Pancreas (tissue), 10 donors: ENCODE data around the gene RNF220. TPM values are rescaled to one million over a fixed set of nuclear protein-coding genes. Genes with fewer than 3 reads are reported as not detected.
A peak's percentile ranks its signal among the peaks of the same experiment; 100 is the strongest.

Source experiments
- ATAC-seq, 4 donors: fragments of 200-7000 bp; cut with Tn5 transposase; one replicate each; pipeline versions ENCODE4 v1.8.0 to v1.9.1; 2020; ENCODE audit warnings: mild to moderate bottlenecking in 4 of 4, moderate library complexity in 4 of 4
- DNase-seq, 6 donors: peaks; one replicate each; pipeline ENCODE4 v3.0.0-alpha.2; 2020
- FAIRE-seq: peaks from 2 replicates; lab custom pipeline; 2012; peaks lifted over from hg19 to GRCh38; lab: Jason Lieb, UNC
- H3K27ac ChIP-seq, 4 donors: fragments of 200-600 bp; sonication (generic); 1 replicate in 3 of 4; 2 replicates in 1 of 4; pipeline versions ENCODE4 v1.5.0 to v1.8.0; 2020
- H3K27me3 ChIP-seq, 4 donors: fragments of 200-600 bp; one replicate each; pipeline ENCODE4 v1.8.0; 2021
- H3K36me3 ChIP-seq, 3 donors: fragments of 200-600 bp; sonication (generic) in 1 of 3; one replicate each; pipeline versions ENCODE4 v1.5.0 to v1.8.0; 2020 to 2021
- H3K4me1 ChIP-seq, 3 donors: fragments of 200-600 bp; one replicate each; pipeline ENCODE4 v1.8.0; 2021
- H3K4me3 ChIP-seq, 4 donors: fragments of 200-600 bp; sonication (generic) in 2 of 4; one replicate each; pipeline versions ENCODE4 v1.5.0 to v1.8.0; 2020 to 2021
- H3K9me3 ChIP-seq, 4 donors: fragments of 200-600 bp; one replicate each; pipeline ENCODE4 v1.8.0; 2021
- CTCF ChIP-seq, 4 donors: fragments of 200-600 bp; sonication (generic) in 3 of 4; IDR thresholded peaks; one replicate each; pipeline versions ENCODE4 v1.5.0 to v1.8.0; 2021; ENCODE audit warnings: antibody characterized with exemption in 4 of 4
- WGBS, 2 donors: extraction: QIAGEN DNeasy Blood & Tissue Kit; methylation state at CpG; one replicate each; pipeline ENCODE4 v1.1.7; 2013; 5-methylcytosine and 5-hydroxymethylcytosine counted together
- intact Hi-C, 3 donors: fragments of 100-400 bp; cut with DNase I; formaldehyde crosslinking; loops; one replicate each; pipeline versions ENCODE4 v1.11.1 to v1.14.2; 2022
- polyA plus RNA-seq, 2 donors: library from polyadenylated mRNA; stranded (reverse); fragments of 200-250 nt; gene quantifications; one replicate each; pipeline ENCODE4 v1.2.3, GENCODE V29; 2013
- total RNA-seq, 6 donors: library from RNA; stranded (reverse); fragmentation: NEBNext Ultra II Directional in 4 of 6; extraction: Animal tissue kit (Norgen Biotek cat#: 25700) in 4 of 6; gene quantifications; one replicate each; pipeline versions ENCODE4 v1.2.1 to v1.2.4, GENCODE V29; 2021 to 2023
- donor health status: healthy with polysubstance abuse.
- donor health status: DM: no; HTN: no; CAD: no; lungs with moderate emphysema.
- donor health status: DM: no; HTN: no; CAD: no.
- donor health status: control.
- donor health status: control.
- donor health status: Bipolar disorder and iron deficiency.
- donor health status: DM: yes; HTN: yes; CAD: no.
- donor health status: DM: no; HTN: no; CAD: no.
- donor health status: DM: no; HTN: no; CAD: no.
- donor health status: DM: yes; HTN: yes; CAD: no.

RNF220 gene
- total and polyA plus RNA-seq, 8 donors, result 22.3 to 43.2 (median 33.0) TPM

GRCh38 chr1:44636083-44636687, 231.1 kb downstream of the RNF220 start:
- intact Hi-C loops, result no loop called here
- Histone ChIP-seq H3K4me3 (no peak overlapping the region), H3K27ac (no peak overlapping the region), H3K27me3 (no peaks in the 10 kb centered on the region), H3K4me1 (peaks cover 0 to 14% (median 0%) of the 10 kb centered on the region in 3 donors), H3K36me3 (peaks cover 6 to 54% (median 25%) of the 10 kb centered on the region in 3 donors), H3K9me3 (no peaks in the 10 kb centered on the region)
- peak in 1 of 6 donors; percentile 38 for DNase-seq
- WGBS, 2 donors, result 89% methylated on average over 14 of the region's 14 CpGs
- FAIRE-seq, result no peak
- no peak for TF ChIP-seq CTCF (IDR thresholded peaks at IDR 0.05)
- ATAC-seq, result no peak

GRCh38 chr1:44636688-44637598, 231.9 kb downstream of the RNF220 start:
- Histone ChIP-seq H3K36me3 (peaks cover 6 to 58% (median 25%) of the 10 kb centered on the region in 3 donors), H3K27ac (no peak overlapping the region), H3K27me3 (no peaks in the 10 kb centered on the region), H3K4me3 (no peak overlapping the region), H3K4me1 (peaks cover 0 to 12% (median 0%) of the 10 kb centered on the region in 3 donors), H3K9me3 (no peaks in the 10 kb centered on the region)
- WGBS, 2 donors, result 80 to 81% methylated on average over 13 of the region's 13 CpGs
- intact Hi-C loops, result no loop called here
- DNase-seq (peak in 1 of 6 donors; percentile 26), ATAC-seq (no peak), FAIRE-seq (no peak)
- TF ChIP-seq CTCF (IDR thresholded peaks at IDR 0.05), result no peak

GRCh38 chr1:44637702-44638411, 232.8 kb downstream of the RNF220 start:
- Histone ChIP-seq H3K4me1 (peaks cover 0 to 11% (median 0%) of the 10 kb centered on the region in 3 donors), H3K9me3 (no peaks in the 10 kb centered on the region), H3K4me3 (no peak overlapping the region), H3K27me3 (no peaks in the 10 kb centered on the region), H3K36me3 (peaks cover 6 to 60% (median 25%) of the 10 kb centered on the region in 3 donors), H3K27ac (no peak overlapping the region)
- FAIRE-seq (no peak), ATAC-seq (no peak), DNase-seq (peak in 1 of 6 donors; percentile 13)
- 87 to 88% methylated on average over 27 of the region's 27 CpGs for WGBS, 2 donors
- intact Hi-C loops, result no loop called here
- TF ChIP-seq CTCF (IDR thresholded peaks at IDR 0.05), result no peak

GRCh38 chr1:44640200-44640853, 235.3 kb downstream of the RNF220 start:
- H3K27me3 ChIP-seq, result no peaks in the 10 kb centered on the region
- H3K36me3 ChIP-seq, result peaks cover 6 to 68% (median 25%) of the 10 kb centered on the region in 3 donors
- H3K4me1 ChIP-seq, result no peaks in the 10 kb centered on the region
- 77% methylated on average over 24 of the region's 24 CpGs for WGBS, 2 donors
- ATAC-seq (peak in 1 of 4 donors; percentile 33), FAIRE-seq (no peak), DNase-seq (peak in 1 of 6 donors; percentile 21)
- no peaks in the 10 kb centered on the region for H3K9me3 ChIP-seq
- TF ChIP-seq CTCF (IDR thresholded peaks at IDR 0.05), result no peak
- intact Hi-C loops, result no loop called here
- H3K27ac ChIP-seq, result no peak overlapping the region
- no peak overlapping the region for H3K4me3 ChIP-seq
